Calu3 (cell line): Measurements from ENCODE around the gene GALNT6. TPM values are rescaled to one million over a fixed set of nuclear protein-coding genes. Genes with fewer than 3 reads are reported as not detected.

Experiments used
- BruUV-seq: library from RNA; stranded (reverse); fragments of 400-500 nt; replicated peaks from 2 replicates; lab custom pipeline; 2021; lab: Mats Ljungman, UMichigan
- CTCF ChIA-PET: fragments of 300-600 bp; sonication (Branson Sonifier 250); formaldehyde crosslinking; loops from one replicate; lab custom pipeline; 2022; ENCODE audit warnings: antibody characterized with exemption; lab: Charles Lee
- DNase-seq: peaks from one replicate; pipeline ENCODE4 v3.0.0; 2022
- H3K27ac Mint-ChIP-seq: one replicate; pipeline ENCODE4 v1.8.0; 2022; ENCODE audit warnings: mixed read lengths; ENCODE audit not compliant: unreplicated experiment
- H3K27me3 Mint-ChIP-seq: one replicate; pipeline ENCODE4 v1.8.0; 2022; ENCODE audit warnings: mixed read lengths; ENCODE audit not compliant: unreplicated experiment
- H3K36me3 Mint-ChIP-seq: one replicate; pipeline ENCODE4 v1.8.0; 2022; ENCODE audit warnings: mild to moderate bottlenecking, moderate library complexity, mixed read lengths; ENCODE audit not compliant: insufficient read depth, unreplicated experiment
- H3K4me1 Mint-ChIP-seq: one replicate; pipeline ENCODE4 v1.8.0; 2022; ENCODE audit warnings: mild to moderate bottlenecking, low read depth, mixed read lengths; ENCODE audit not compliant: unreplicated experiment
- H3K4me3 Mint-ChIP-seq: one replicate; pipeline ENCODE4 v1.8.0; 2022; ENCODE audit warnings: mild to moderate bottlenecking, low read depth, moderate library complexity, mixed read lengths; ENCODE audit not compliant: unreplicated experiment
- H3K9me3 Mint-ChIP-seq: one replicate; pipeline ENCODE4 v1.8.0; 2022; ENCODE audit warnings: low read depth, mixed read lengths; ENCODE audit not compliant: unreplicated experiment
- CTCF ChIP-seq: fragments of 200-600 bp; IDR thresholded peaks from one replicate; pipeline ENCODE4 v1.8.0; 2022; ENCODE audit warnings: antibody characterized with exemption; ENCODE audit not compliant: unreplicated experiment
- intact Hi-C: fragments of 100-400 bp; cut with micrococcal nuclease; formaldehyde crosslinking; loops from one replicate; pipeline ENCODE4 v1.10.0; 2022; ENCODE audit not compliant: unreplicated experiment
- total RNA-seq: library from RNA; stranded (reverse); gene quantifications from 2 replicates; pipeline ENCODE4 v1.2.3, GENCODE V29; 2022

Gene GALNT6
- total RNA-seq, 1 experiment from 2014 or later, result 45.3 TPM

DNA sequence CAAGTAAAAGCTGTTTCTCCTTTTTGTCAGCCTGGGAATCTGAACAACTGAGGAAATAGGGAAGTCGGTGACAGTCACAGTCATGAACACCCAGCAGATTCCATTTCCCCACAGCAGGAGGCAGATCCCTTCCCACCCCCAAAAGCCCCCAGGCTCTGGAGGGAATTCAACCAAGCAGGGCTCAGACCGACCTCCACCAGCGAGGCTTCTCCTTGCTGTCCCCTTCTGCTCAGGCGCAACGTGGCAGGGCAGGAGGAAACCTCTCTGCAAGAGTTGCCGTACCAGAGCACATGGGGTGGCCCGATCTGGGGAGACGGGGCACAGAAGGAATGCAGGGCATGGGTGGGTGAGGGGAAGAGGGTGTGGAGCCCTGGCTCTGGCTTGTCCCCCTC is 319 bp downstream of the GALNT6 start:
- TF ChIP-seq CTCF, result no peak
- Mint-ChIP-seq H3K36me3 (peaks cover 32% of the 10 kb centered on the region), H3K27me3 (no peaks in the 10 kb centered on the region), H3K9me3 (no peaks in the 10 kb centered on the region), H3K4me1 (peaks cover 43% of the 10 kb centered on the region), H3K4me3 (peak overlapping the region; percentile 81), H3K27ac (peak overlapping the region; percentile 67)
- CTCF ChIA-PET, result no interaction called here
- no TSS peak for BruUV-seq
- intact Hi-C loops, result no loop called here
- peak; percentile 28 for DNase-seq

DNA sequence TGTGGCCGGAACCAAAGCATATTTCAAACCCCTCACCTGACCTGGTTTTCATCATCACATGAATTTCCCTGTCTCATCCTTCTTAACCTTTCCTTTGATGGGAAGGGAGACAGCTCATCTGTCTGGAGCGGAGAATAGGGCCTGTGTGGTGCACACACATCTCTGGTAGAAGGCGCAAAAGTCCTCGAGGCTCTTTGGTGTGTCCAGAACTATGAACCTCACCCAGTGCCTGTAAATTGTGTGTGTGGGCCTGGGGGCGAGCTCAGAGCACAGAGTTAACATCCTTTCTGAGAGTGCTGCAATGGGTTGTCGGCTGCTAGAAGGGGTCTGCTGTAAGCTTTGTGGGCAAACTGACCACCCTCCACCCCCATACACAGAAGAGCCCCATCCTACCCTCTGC is 749 bp downstream of the GALNT6 start:
- Mint-ChIP-seq H3K4me3 (peak overlapping the region; percentile 81), H3K9me3 (no peaks in the 10 kb centered on the region), H3K36me3 (peaks cover 32% of the 10 kb centered on the region), H3K4me1 (peaks cover 47% of the 10 kb centered on the region), H3K27me3 (no peaks in the 10 kb centered on the region), H3K27ac (no peak overlapping the region)
- no peak for DNase-seq
- TSS peak; percentile 62 for BruUV-seq
- CTCF ChIA-PET, result no interaction called here
- intact Hi-C loops, result no loop called here
- TF ChIP-seq CTCF, result no peak

- no TSS peak for BruUV-seq
- H3K27ac Mint-ChIP-seq, result no peak overlapping the region
- peaks cover 49% of the 10 kb centered on the region for H3K4me1 Mint-ChIP-seq
- no peaks in the 10 kb centered on the region for H3K9me3 Mint-ChIP-seq
- no peaks in the 10 kb centered on the region for H3K27me3 Mint-ChIP-seq
- no peak for TF ChIP-seq CTCF
- no peak for DNase-seq
- CTCF ChIA-PET, result no interaction called here
- peaks cover 32% of the 10 kb centered on the region for H3K36me3 Mint-ChIP-seq
- no peak overlapping the region for H3K4me3 Mint-ChIP-seq
- intact Hi-C loops, result no loop called here
These were observed 1.8 kb downstream of the GALNT6 start for GRCh38 chr12:51389302-51389999.

DNA sequence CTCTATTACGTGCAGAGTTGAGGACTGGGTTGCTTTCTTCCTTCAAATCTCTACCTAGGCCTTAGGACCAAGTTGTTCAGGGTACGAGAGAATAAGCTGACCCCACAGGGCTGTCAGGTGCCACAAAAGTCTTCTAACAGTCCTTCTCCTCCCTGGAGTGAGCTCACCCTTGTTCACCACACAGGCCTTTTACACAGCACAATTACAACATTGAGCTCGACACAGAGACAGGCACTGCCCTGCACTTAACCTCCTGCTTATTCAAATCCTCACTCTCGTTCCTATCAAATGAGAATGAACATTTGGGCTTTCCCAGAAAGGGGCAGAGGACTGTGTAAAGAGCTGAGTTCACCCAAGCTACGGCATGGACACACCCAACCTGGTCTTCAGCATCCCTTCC is 2.4 kb downstream of the GALNT6 start:
- peaks cover 32% of the 10 kb centered on the region for H3K36me3 Mint-ChIP-seq
- DNase-seq, result no peak
- H3K4me1 Mint-ChIP-seq, result peaks cover 49% of the 10 kb centered on the region
- no peaks in the 10 kb centered on the region for H3K27me3 Mint-ChIP-seq
- no peak overlapping the region for H3K27ac Mint-ChIP-seq
- no TSS peak for BruUV-seq
- H3K9me3 Mint-ChIP-seq, result no peaks in the 10 kb centered on the region
- intact Hi-C loops, result no loop called here
- TF ChIP-seq CTCF, result no peak
- CTCF ChIA-PET, result no interaction called here
- H3K4me3 Mint-ChIP-seq, result peak overlapping the region; percentile 11
